Kidney epithelial cell (primary cell): ENCODE results near the gene PEX26. TPM values are rescaled to one million over a fixed set of nuclear protein-coding genes. Genes with fewer than 3 reads are reported as not detected.

Experiments
- DNase-seq: peaks from one replicate; pipeline ENCODE4 v3.0.0-alpha.2; 2010; ENCODE audit warnings: low read depth
- H3K27me3 ChIP-seq: 2 replicates; pipeline ENCODE4 v1.6.0; 2011; ENCODE audit warnings: low read length; ENCODE audit not compliant: control insufficient read depth, insufficient read depth
- H3K36me3 ChIP-seq: 2 replicates; pipeline ENCODE4 v1.5.1; 2011; ENCODE audit warnings: low read length; ENCODE audit not compliant: control insufficient read depth, insufficient read depth
- H3K4me3 ChIP-seq: 2 replicates; pipeline ENCODE4 v1.5.1; 2011; ENCODE audit warnings: low read depth, mild to moderate bottlenecking, control low read depth, low read length
- CTCF ChIP-seq: IDR thresholded peaks from 2 replicates; pipeline ENCODE4 v1.5.1; 2011; ENCODE audit warnings: mild to moderate bottlenecking, moderate library complexity, low read length, control low read depth, inconsistent platforms; ENCODE audit not compliant: insufficient read depth, poor library complexity, severe bottlenecking
- total RNA-seq: library from RNA; depleted of rRNA; stranded (reverse); fragments of >200 nt; gene quantifications from 2 replicates; pipeline ENCODE4 v1.2.3, GENCODE V29; 2015

PEX26 gene
- total RNA-seq, 1 donor from 2014 or later = 32.4 TPM

- H3K27me3 ChIP-seq = peaks cover 28% of the 10 kb centered on the region
- no peak for TF ChIP-seq CTCF
These were observed 34.6 kb downstream of the PEX26 start for GRCh38 chr22:18112440-18112839.

GRCh38 chr22:18113680-18114394 lies 36.0 kb downstream of the PEX26 start:
- Histone ChIP-seq H3K27me3 (peaks cover 28% of the 10 kb centered on the region), H3K36me3 (no peaks in the 10 kb centered on the region), H3K4me3 (no peak overlapping the region)
- DNase-seq = no peak
- TF ChIP-seq CTCF = no peak

More at GRCh38 chr22:18112440-18112839, 34.6 kb downstream of the PEX26 start:
- no peak overlapping the region for H3K4me3 ChIP-seq
- H3K36me3 ChIP-seq = no peaks in the 10 kb centered on the region
- DNase-seq = no peak

- Histone ChIP-seq H3K36me3 (no peaks in the 10 kb centered on the region), H3K27me3 (peaks cover 30% of the 10 kb centered on the region), H3K4me3 (no peak overlapping the region)
- TF ChIP-seq CTCF = no peak
- DNase-seq = no peak
These were observed 36.7 kb downstream of the PEX26 start for GRCh38 chr22:18114495-18114894.

- no peak for TF ChIP-seq CTCF
- no peak overlapping the region for H3K4me3 ChIP-seq
These were observed 37.3 kb downstream of the PEX26 start for GRCh38 chr22:18114976-18115652.

GRCh38 chr22:18115906-18116371 lies 38.1 kb downstream of the PEX26 start:
- TF ChIP-seq CTCF = no peak
- Histone ChIP-seq H3K27me3 (peaks cover 16% of the 10 kb centered on the region), H3K36me3 (no peaks in the 10 kb centered on the region), H3K4me3 (no peak overlapping the region)
- no peak for DNase-seq

More at GRCh38 chr22:18114976-18115652, 37.3 kb downstream of the PEX26 start:
- no peak for DNase-seq
- H3K36me3 ChIP-seq = no peaks in the 10 kb centered on the region
- H3K27me3 ChIP-seq = peaks cover 23% of the 10 kb centered on the region
